Activated T-cell treated with anti-CD3 and anti-CD28 coated beads for 4 hours (primary cell): ENCODE results near the gene SH3GL3.

ENCODE experiments used
- DNase-seq: peaks from one replicate; pipeline ENCODE4 v3.0.0-alpha.2; 2020

SH3GL3 gene

GRCh38 chr15:83446904-83447709, at the start of gene SH3GL3:
Gene SH3GL3 (plus strand): TSS chr15:83447341. CDS start chr15:83447534, 193 bp downstream.
- DNase-seq: peak; percentile 18

- DNase-seq: no peak
These were observed 48.5 kb upstream of the SH3GL3 start for GRCh38 chr15:83398626-83399025.

GRCh38 chr15:83404121-83404520, 43.0 kb upstream of the SH3GL3 start:
- no peak for DNase-seq

DNA sequence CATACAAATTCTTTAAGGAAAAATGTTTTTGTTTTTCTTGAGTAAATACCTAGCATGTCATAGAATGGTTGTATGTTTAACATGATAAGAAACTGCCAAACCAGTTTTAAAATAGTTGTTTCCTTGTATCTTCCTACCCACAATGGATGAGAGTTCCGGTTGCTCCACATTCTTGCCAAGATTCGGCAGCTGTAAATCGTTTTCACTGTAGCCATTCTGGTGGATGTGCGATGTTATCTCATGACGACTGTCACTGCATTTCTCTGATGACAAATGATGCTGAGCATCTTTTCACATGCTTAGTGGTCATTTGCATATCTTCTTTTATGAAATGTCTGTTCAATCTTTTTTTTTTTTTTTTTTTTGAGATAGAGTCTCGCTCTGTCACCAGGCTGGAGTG, 36.6 kb upstream of the SH3GL3 start:
- DNase-seq: no peak

GRCh38 chr15:83413054-83413719, 34.0 kb upstream of the SH3GL3 start:
- DNase-seq: no peak

DNA sequence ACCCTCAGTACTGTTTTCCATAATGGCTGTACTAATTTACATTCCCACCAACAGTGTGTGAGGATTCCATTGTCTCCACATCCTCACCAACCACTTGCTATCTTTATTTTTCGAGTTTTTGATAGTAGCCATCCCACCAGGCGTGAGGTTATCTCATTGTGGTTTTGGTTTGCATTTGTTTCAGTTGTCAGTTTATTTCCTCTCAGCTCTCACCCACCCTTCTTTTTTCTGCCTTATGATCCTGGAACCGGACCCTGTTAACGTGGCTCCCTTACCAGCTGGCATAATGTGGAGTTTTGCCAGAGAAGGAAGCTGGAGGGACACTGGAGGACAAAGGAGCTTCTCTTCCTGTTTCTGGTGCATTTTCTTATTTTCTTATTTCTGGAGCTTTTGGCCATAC, 25.1 kb upstream of the SH3GL3 start:
- DNase-seq: no peak

GRCh38 chr15:83422541-83422940, 24.6 kb upstream of the SH3GL3 start:
- DNase-seq: no peak

- DNase-seq: no peak
These were observed 23.0 kb upstream of the SH3GL3 start for GRCh38 chr15:83424101-83424500.

DNA sequence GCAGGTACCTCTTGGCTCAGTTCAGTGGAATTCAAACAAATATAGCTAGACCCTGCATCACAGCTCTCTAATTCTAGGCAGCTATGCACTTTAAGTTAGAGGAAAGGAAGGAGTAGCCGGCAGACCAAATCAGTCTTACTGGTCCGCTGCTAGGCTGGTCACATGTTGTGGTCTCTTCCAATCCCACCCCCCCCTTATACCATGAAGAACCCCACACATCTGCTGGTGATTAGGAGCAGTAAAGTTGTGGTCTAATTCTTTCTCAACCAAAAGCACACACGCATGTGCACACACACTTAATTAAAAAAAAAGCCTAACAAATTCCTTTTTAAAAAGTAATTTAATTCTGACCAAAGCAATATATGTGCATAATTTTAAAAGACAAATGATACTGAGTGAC, 16.7 kb upstream of the SH3GL3 start:
- DNase-seq: no peak

- DNase-seq: no peak
These were observed 15.6 kb upstream of the SH3GL3 start for GRCh38 chr15:83431521-83431920.

DNA sequence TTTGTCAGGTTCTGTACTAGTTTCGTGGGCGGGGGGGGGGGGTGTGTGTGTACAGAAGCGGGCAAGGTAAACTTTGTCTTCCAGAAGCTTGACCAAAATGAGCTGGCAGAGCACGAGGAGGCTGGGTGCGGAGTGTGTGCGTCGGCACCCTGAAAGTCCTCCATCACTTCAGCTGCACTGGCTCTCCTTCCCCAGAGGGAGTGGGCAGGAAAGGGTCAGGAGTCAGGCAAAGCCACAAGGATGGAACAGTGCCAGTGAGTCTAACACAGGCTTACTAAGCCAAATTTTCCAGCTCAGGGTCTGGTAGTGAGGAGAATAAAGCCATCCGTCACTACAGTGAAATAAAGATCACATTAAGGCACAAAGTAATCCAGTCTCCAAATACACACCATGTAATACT, 11.9 kb upstream of the SH3GL3 start:
- no peak for DNase-seq

DNA sequence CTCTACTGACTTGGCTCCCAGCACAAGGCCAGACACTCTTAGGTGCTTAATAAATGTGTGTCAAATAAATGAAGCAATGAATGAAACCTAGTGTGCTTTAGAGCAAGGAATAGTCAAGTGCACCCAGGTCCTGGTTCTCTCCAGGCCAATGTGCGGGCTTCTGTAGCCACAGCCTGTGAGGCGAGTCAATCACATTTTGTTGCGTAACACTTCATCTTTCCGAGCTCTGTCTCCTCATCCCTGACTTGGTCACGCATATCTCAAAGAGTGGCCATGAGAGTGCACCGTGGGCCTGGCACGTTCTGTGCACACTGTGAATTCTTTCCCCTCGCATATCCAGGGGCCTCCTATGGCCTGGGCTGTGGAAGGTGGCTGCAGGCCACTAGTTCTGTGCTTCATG, 11.4 kb upstream of the SH3GL3 start:
- DNase-seq: no peak

- no peak for DNase-seq
These were observed 10.5 kb upstream of the SH3GL3 start for GRCh38 chr15:83436513-83437158.

- no peak for DNase-seq
These were observed 3.9 kb upstream of the SH3GL3 start for GRCh38 chr15:83443076-83443847.

- no peak for DNase-seq
These were observed 2.2 kb upstream of the SH3GL3 start for GRCh38 chr15:83444936-83445335.

DNA sequence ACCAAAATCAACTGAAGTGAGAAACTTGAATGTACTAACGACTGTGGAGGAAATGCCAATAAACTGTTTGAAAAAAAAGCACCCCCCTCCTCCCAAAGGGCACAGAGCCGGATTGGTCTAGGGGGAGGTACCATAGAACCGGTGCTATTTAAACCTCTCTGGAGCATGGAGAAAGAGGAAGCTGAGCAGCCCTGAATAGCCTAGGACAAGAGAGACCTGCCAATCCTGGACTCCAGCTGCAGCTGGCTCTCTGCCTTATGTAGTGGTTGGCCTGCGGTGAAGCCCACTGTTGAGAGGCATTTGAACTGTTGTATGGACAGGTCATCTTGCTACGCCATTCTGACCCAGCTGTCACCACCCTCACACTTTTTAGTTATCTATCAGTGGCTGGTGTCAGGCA, 1.5 kb upstream of the SH3GL3 start:
- no peak for DNase-seq

GRCh38 chr15:83446417-83446816, 724 bp upstream of the SH3GL3 start:
- DNase-seq: no peak

GRCh38 chr15:83449250-83449671, 2.1 kb downstream of the SH3GL3 start:
- DNase-seq: no peak

DNA sequence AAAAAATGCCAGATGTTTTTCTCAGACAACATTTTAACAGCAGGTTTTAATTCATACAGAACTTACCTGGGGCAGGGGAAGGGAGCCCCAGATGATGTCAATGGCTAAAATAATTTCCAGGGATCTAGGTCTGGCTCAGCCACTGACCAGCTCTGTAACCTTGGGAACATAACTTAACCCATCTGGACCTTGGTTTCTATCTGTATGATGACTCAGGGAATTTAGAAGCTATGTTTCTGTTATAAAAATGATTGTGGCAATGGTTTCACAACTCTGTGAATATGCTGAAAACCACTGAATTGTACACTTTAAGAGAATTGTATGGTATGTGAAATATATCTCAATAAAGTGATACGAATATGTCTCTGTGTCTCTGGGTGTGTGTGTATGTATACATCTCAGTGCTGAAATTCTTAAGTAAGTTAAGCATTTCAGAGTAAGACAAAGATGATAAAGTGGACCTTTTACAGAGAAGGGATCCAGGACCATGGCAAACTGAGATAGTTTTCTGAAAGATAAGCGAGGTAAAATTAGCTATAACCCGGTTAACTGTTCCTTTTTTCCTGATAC, 2.9 kb downstream of the SH3GL3 start:
- no peak for DNase-seq

DNA sequence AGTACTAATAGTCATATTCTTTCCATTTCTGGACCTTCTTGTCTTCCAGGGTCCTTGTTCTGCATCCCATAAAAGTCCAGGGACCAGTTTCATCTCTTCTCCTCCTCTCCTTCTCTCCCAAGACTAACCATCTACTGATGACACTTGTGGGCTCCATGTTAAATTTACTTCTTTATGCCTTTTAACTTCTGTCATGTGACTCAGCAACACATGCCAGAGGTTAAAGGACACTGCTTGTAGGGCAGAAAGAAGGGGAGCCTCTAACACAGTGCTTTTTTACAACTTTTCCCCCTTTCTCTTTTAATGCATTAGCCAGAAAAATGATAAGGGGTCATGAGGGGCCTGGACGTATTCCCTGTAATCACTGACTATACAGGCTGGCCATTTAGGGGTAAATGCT, 10.0 kb downstream of the SH3GL3 start:
- DNase-seq: no peak

DNA sequence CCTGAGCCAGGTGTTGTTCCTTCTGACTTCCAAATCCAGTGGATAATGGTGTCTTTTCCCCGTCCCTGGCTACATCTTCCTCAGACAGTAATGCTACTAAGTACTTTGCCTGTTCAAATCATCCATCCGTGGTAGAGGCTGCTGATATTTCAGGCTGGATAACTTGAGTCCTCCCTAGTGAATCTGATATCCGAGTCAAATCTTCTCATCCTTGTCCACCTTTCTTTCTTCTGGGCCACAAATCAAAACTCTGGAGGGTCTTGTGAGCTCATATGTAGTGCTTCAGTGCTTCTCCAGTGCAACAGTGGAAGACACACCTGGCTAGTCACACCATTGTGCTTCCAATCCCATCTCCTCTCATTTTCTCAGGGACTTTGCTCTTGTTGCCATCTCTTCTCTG, 11.2 kb downstream of the SH3GL3 start:
- DNase-seq: no peak

GRCh38 chr15:83462026-83462425, 14.9 kb downstream of the SH3GL3 start:
- no peak for DNase-seq

GRCh38 chr15:83462953-83463433, 15.9 kb downstream of the SH3GL3 start:
- no peak for DNase-seq
